ENCODE results near the gene SFMBT2.

SFMBT2 gene

GRCh38 chr10:7370511-7370910, 40.3 kb downstream of the SFMBT2 start:
- no peak for DNase-seq (ENCODE audit: low read depth in 3 of 3, low spot score in 1 of 3)

- no peak for DNase-seq (ENCODE audit: low read depth in 3 of 3, low spot score in 1 of 3)
Measured at GRCh38 chr10:7365027-7365745, 45.6 kb downstream of the SFMBT2 start.

GRCh38 chr10:7364474-7364873, 46.4 kb downstream of the SFMBT2 start:
- no peak for DNase-seq (ENCODE audit: low read depth in 3 of 3, low spot score in 1 of 3)

- no peak for DNase-seq (ENCODE audit: low read depth in 3 of 3, low spot score in 1 of 3)
Measured at GRCh38 chr10:7363700-7364099, 47.1 kb downstream of the SFMBT2 start.

- DNase-seq (ENCODE audit: low read depth in 3 of 3, low spot score in 1 of 3) = no peak
Measured at GRCh38 chr10:7362471-7362870, 48.4 kb downstream of the SFMBT2 start.

- DNase-seq (ENCODE audit: low read depth in 3 of 3, low spot score in 1 of 3) = no peak
Measured at GRCh38 chr10:7361316-7361715, 49.5 kb downstream of the SFMBT2 start.

- DNase-seq (ENCODE audit: low read depth in 3 of 3, low spot score in 1 of 3) = no peak
Measured at GRCh38 chr10:7359954-7360353, 50.9 kb downstream of the SFMBT2 start.

GRCh38 chr10:7359356-7359755, 51.5 kb downstream of the SFMBT2 start:
- DNase-seq (ENCODE audit: low read depth in 3 of 3, low spot score in 1 of 3) = no peak

- no peak for DNase-seq (ENCODE audit: low read depth in 3 of 3, low spot score in 1 of 3)
Measured at GRCh38 chr10:7357193-7357592, 53.6 kb downstream of the SFMBT2 start.

GRCh38 chr10:7354330-7355047, 56.3 kb downstream of the SFMBT2 start:
- no peak for DNase-seq (ENCODE audit: low read depth in 3 of 3, low spot score in 1 of 3)

- DNase-seq (ENCODE audit: low read depth in 3 of 3, low spot score in 1 of 3) = no peak
Measured at GRCh38 chr10:7351894-7352293, 58.9 kb downstream of the SFMBT2 start.

GRCh38 chr10:7350541-7351195, 60.2 kb downstream of the SFMBT2 start:
- DNase-seq (ENCODE audit: low read depth in 3 of 3, low spot score in 1 of 3) = no peak

GRCh38 chr10:7345717-7346116, 65.1 kb downstream of the SFMBT2 start:
- no peak for DNase-seq (ENCODE audit: low read depth in 3 of 3, low spot score in 1 of 3)

GRCh38 chr10:7343040-7343439, 67.8 kb downstream of the SFMBT2 start:
- DNase-seq (ENCODE audit: low read depth in 3 of 3, low spot score in 1 of 3) = no peak

GRCh38 chr10:7340179-7340874, 70.5 kb downstream of the SFMBT2 start:
- DNase-seq (ENCODE audit: low read depth in 3 of 3, low spot score in 1 of 3) = no peak

GRCh38 chr10:7339510-7339909, 71.3 kb downstream of the SFMBT2 start:
- DNase-seq (ENCODE audit: low read depth in 3 of 3, low spot score in 1 of 3) = no peak

GRCh38 chr10:7338469-7338868, 72.4 kb downstream of the SFMBT2 start:
- DNase-seq (ENCODE audit: low read depth in 3 of 3, low spot score in 1 of 3) = no peak

- DNase-seq (ENCODE audit: low read depth in 3 of 3, low spot score in 1 of 3) = no peak
Measured at GRCh38 chr10:7337431-7338171, 73.2 kb downstream of the SFMBT2 start.

- no peak for DNase-seq (ENCODE audit: low read depth in 3 of 3, low spot score in 1 of 3)
Measured at GRCh38 chr10:7335977-7336376, 74.9 kb downstream of the SFMBT2 start.

GRCh38 chr10:7334642-7334964, 76.2 kb downstream of the SFMBT2 start:
- no peak for DNase-seq (ENCODE audit: low read depth in 3 of 3, low spot score in 1 of 3)
